IMR-90 (cell line): ENCODE results near the gene PARVB. TPM values are rescaled to one million over a fixed set of nuclear protein-coding genes. Genes with fewer than 3 reads are reported as not detected.

Experiments used
- ATAC-seq: fragments of 200-7000 bp; cut with Tn5 transposase; 2 replicates; pipeline ENCODE4 v1.9.1; 2020; ENCODE audit warnings: low read depth, mild to moderate bottlenecking, moderate library complexity
- BruUV-seq: library from RNA; stranded (reverse); fragments of 400-500 nt; replicated peaks from 2 replicates; lab custom pipeline; 2021; lab: Mats Ljungman, UMichigan
- CTCF ChIA-PET: fragments of 300-600 bp; formaldehyde crosslinking; extraction: SDS; loops from one replicate; lab custom pipeline; 2021; ENCODE audit warnings: antibody characterized with exemption; lab: Yijun Ruan, JAX
- POLR2A ChIA-PET: fragments of 300-600 bp; sonication (Branson Sonifier 250); formaldehyde crosslinking; loops from one replicate; lab custom pipeline; 2022; ENCODE audit warnings: antibody characterized with exemption; ENCODE audit not compliant: unreplicated experiment; lab: Charles Lee
- DNase-seq: peaks from one replicate; pipeline ENCODE4 v3.0.0; 2013
- H2AFZ ChIP-seq: replicated peaks from 2 replicates; pipeline ENCODE3; 2013; ENCODE audit warnings: low read length, mild to moderate bottlenecking; ENCODE audit not compliant: poor library complexity
- H2AK5ac ChIP-seq: 2 replicates; pipeline ENCODE4 v1.6.1; 2013; ENCODE audit warnings: low read depth, low read length, inconsistent platforms
- H2AK9ac ChIP-seq: replicated peaks from 2 replicates; pipeline ENCODE3; 2013; ENCODE audit warnings: mild to moderate bottlenecking, low read depth, low read length, moderate library complexity; ENCODE audit not compliant: poor library complexity
- H2BK120ac ChIP-seq: 2 replicates; pipeline ENCODE4 v1.6.1; 2013; ENCODE audit warnings: low read depth, low read length, inconsistent platforms
- H2BK15ac ChIP-seq: 3 replicates; pipeline ENCODE4 v1.6.1; 2013; ENCODE audit warnings: low read depth, low read length, inconsistent platforms
- H2BK20ac ChIP-seq: 2 replicates; pipeline ENCODE4 v1.6.1; 2013; ENCODE audit warnings: low read depth, mild to moderate bottlenecking, inconsistent platforms, low read length, moderate library complexity
- H2BK5ac ChIP-seq: 2 replicates; pipeline ENCODE4 v1.6.1; 2013; ENCODE audit warnings: mild to moderate bottlenecking, low read depth, low read length, inconsistent platforms; ENCODE audit not compliant: poor library complexity, severe bottlenecking
- H3K14ac ChIP-seq: replicated peaks from 2 replicates; pipeline ENCODE4 v1.6.1; 2013; ENCODE audit warnings: low read depth, low read length, inconsistent platforms
- H3K18ac ChIP-seq: 2 replicates; pipeline ENCODE4 v1.6.1; 2013; ENCODE audit warnings: low read depth, low read length, control low read depth
- H3K23ac ChIP-seq: 2 replicates; pipeline ENCODE4 v1.6.1; 2013; ENCODE audit warnings: low read depth, low read length, inconsistent platforms
- H3K27ac ChIP-seq: 2 replicates; pipeline ENCODE4 v1.5.1; 2013; ENCODE audit warnings: mild to moderate bottlenecking, control low read depth, low read length; ENCODE audit not compliant: insufficient read depth
- H3K27me3 ChIP-seq: 2 replicates; pipeline ENCODE4 v1.6.1; 2013; ENCODE audit warnings: low read length; ENCODE audit not compliant: control insufficient read depth, insufficient read depth
- H3K36me3 ChIP-seq: 2 replicates; pipeline ENCODE4 v1.6.1; 2013; ENCODE audit warnings: low read length, mixed read lengths; ENCODE audit not compliant: control insufficient read depth, insufficient read depth
- H3K4ac ChIP-seq: 2 replicates; pipeline ENCODE4 v1.6.1; 2013; ENCODE audit warnings: low read depth, low read length, inconsistent platforms
- H3K4me1 ChIP-seq: 2 replicates; pipeline ENCODE4 v1.6.1; 2013; ENCODE audit warnings: low read length, mixed read lengths; ENCODE audit not compliant: control insufficient read depth, insufficient read depth
- H3K4me2 ChIP-seq: 2 replicates; pipeline ENCODE4 v1.6.1; 2013; ENCODE audit warnings: low read depth, mild to moderate bottlenecking, control low read depth, low read length, moderate library complexity
- H3K4me3 ChIP-seq: 2 replicates; pipeline ENCODE4 v1.5.1; 2013; ENCODE audit warnings: low read depth, mild to moderate bottlenecking, control low read depth, low read length, moderate library complexity; ENCODE audit not compliant: insufficient read depth
- H3K56ac ChIP-seq: 2 replicates; pipeline ENCODE4 v1.6.1; 2013; ENCODE audit warnings: low read length, inconsistent platforms; ENCODE audit not compliant: insufficient read depth; ENCODE audit errors: extremely low read depth
- H3K79me1 ChIP-seq, 2 experiments: 2 replicates each; pipeline ENCODE4 v1.6.1; 2013; ENCODE audit warnings: low read length in 2 of 2, inconsistent platforms in 1 of 2, low read depth in 1 of 2
- H3K9ac ChIP-seq: 2 replicates; pipeline ENCODE4 v1.6.1; 2013; ENCODE audit warnings: low read depth, low read length, control low read depth
- H3K9me1 ChIP-seq: 2 replicates; pipeline ENCODE4 v1.6.1; 2013; ENCODE audit warnings: low read length, inconsistent platforms; ENCODE audit not compliant: insufficient read depth
- H3K9me3 ChIP-seq: 2 replicates; pipeline ENCODE4 v1.6.1; 2013; ENCODE audit warnings: low read length; ENCODE audit not compliant: control insufficient read depth, insufficient read depth
- H4K20me1 ChIP-seq: 2 replicates; pipeline ENCODE4 v1.6.1; 2013; ENCODE audit warnings: low read length, inconsistent platforms; ENCODE audit not compliant: insufficient read depth
- H4K5ac ChIP-seq: 2 replicates; pipeline ENCODE4 v1.6.1; 2013; ENCODE audit warnings: mild to moderate bottlenecking, low read depth, low read length, control low read depth
- H4K8ac ChIP-seq, 2 experiments: 2 replicates each; pipeline ENCODE4 v1.6.1; 2013; ENCODE audit warnings: low read depth in 2 of 2, low read length in 2 of 2, control low read depth in 1 of 2, inconsistent platforms in 1 of 2
- H4K91ac ChIP-seq: 2 replicates; pipeline ENCODE4 v1.6.1; 2013; ENCODE audit warnings: low read depth, low read length, inconsistent platforms; ENCODE audit not compliant: insufficient read depth
- BHLHE40 ChIP-seq: fragments of 150-350 bp; IDR thresholded peaks from 2 replicates; pipeline ENCODE4 v1.6.1; 2016; ENCODE audit warnings: mild to moderate bottlenecking, low read depth, low read length
- CHD1 ChIP-seq: IDR thresholded peaks from 2 replicates; pipeline ENCODE4 v1.6.1; 2012; ENCODE audit warnings: low read depth, low read length, improper control_type of control experiment
- POLR2A ChIP-seq: IDR thresholded peaks from 2 replicates; pipeline ENCODE4 v1.6.1; 2012; ENCODE audit warnings: mild to moderate bottlenecking, low read depth, low read length
- SMC3 ChIP-seq: fragments of 150-350 bp; IDR thresholded peaks from 2 replicates; pipeline ENCODE4 v1.6.1; 2016; ENCODE audit warnings: low read depth, mild to moderate bottlenecking, antibody characterized with exemption, low read length, moderate library complexity
- WGBS, 2 experiments: methylation state at CpG; one replicate each; pipeline versions ENCODE4 v1.1.5 to v1.1.7; 2013; ENCODE audit warnings: missing lambda C conversion rate in 2 of 2; ENCODE audit not compliant: insufficient read length in 1 of 2; ENCODE audit errors: extremely low coverage in 2 of 2; 5-methylcytosine and 5-hydroxymethylcytosine counted together
- dilution Hi-C: fragments of 300-500 bp; cut with HindIII; formaldehyde crosslinking; loops from one replicate; pipeline ENCODE4 v1.14.3; 2018; ENCODE audit warnings: low sequenced_read_pairs; ENCODE audit not compliant: unreplicated experiment
- in situ Hi-C: fragments of 300-500 bp; cut with MboI; formaldehyde crosslinking; loops from 3 replicates; pipeline ENCODE4 v1.14.3; 2019; ENCODE audit warnings: low sequenced_read_pairs, inconsistent platforms, mixed read lengths
- intact Hi-C: fragments of 100-400 bp; cut with micrococcal nuclease; formaldehyde crosslinking; loops from 2 replicates; pipeline ENCODE4 v1.10.0; 2022
- polyA plus RNA-seq, 3 experiments: library from polyadenylated mRNA; depleted of rRNA; stranded (reverse); fragments of >200 nt; gene quantifications; 2 replicates each; pipeline ENCODE4 v1.2.3, GENCODE V29; 2012; ENCODE audit warnings: low replicate concordance in 1 of 3
- total RNA-seq: library from RNA; depleted of rRNA; stranded (reverse); fragments of >200 nt; gene quantifications from 2 replicates; pipeline ENCODE4 v1.2.3, GENCODE V29; 2012

The PARVB gene
- total and polyA plus RNA-seq, 2 of the 4 experiments (the other 2 are of a cell fraction): 44.3 to 53.9 TPM

DNA sequence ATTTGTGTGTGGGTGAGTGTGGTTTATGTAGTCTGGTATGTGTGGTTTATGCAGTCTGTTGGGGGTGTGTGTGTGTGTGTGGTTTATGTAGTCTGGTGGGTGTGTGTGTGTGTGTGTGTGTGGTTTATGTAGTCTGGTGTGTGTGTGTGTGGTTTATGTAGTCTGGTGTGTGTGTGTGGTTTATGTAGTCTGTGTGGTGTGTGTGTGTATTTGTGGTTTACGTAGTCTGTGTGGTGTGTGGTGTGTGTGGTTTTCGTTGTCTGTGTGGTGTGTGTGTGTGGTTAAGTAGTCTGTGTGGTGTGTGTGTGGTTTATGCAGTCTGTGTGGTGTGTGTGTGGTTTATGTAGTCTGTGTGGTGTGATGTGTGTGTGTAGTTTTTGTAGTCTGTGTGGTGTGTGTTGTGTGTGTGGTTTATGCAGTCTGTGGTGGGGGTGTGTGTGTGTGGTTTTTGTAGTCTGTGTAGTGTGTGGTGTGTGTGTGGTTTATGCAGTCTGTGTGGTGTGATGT lies 130.4 kb downstream of the PARVB start:
- no TSS peak for BruUV-seq
- no peak overlapping the region for H3K4me2 ChIP-seq
- peak overlapping the region; percentile 48 for H3K23ac ChIP-seq
- peak overlapping the region; percentile 12; the same call in 1 of the 2 replicates for H3K14ac ChIP-seq
- no peak overlapping the region for H3K4me3 ChIP-seq
- no peak overlapping the region for H3K27ac ChIP-seq
- dilution Hi-C loops: no loop called here
- H2AK5ac ChIP-seq: peak overlapping the region; percentile 67; the same call in 1 of the 2 replicates
- H3K56ac ChIP-seq: no peak overlapping the region
- H3K9ac ChIP-seq: no peak overlapping the region
- in situ Hi-C loops: no loop called here
- H3K4ac ChIP-seq: peak overlapping the region; percentile 9; the same call in 1 of the 2 replicates
- H3K18ac ChIP-seq: peak overlapping the region; percentile 73; the same call in 1 of the 2 replicates
- H3K9me1 ChIP-seq: peaks cover 10% of the 10 kb centered on the region
- peaks cover 10% of the 10 kb centered on the region for H3K4me1 ChIP-seq
- intact Hi-C loops: no loop called here
- H3K27me3 ChIP-seq: no peaks in the 10 kb centered on the region
- H4K20me1 ChIP-seq: no peaks in the 10 kb centered on the region
- H4K91ac ChIP-seq: no peak overlapping the region
- H4K8ac ChIP-seq: peak overlapping the region in 1 of 2 experiments; percentile 35; a peak in 2 of 4 replicates
- no peak overlapping the region for H2BK15ac ChIP-seq
- no peak overlapping the region for H4K5ac ChIP-seq
- H2BK5ac ChIP-seq: peak overlapping the region; percentile 89
- no peak overlapping the region for H2BK20ac ChIP-seq
- ATAC-seq: no peak; the same call in 1 of the 2 replicates
- H2AK9ac ChIP-seq: no peak overlapping the region
- POLR2A ChIA-PET: no interaction called here
- no peak for TF ChIP-seq BHLHE40
- TF ChIP-seq SMC3: no peak
- no peak for TF ChIP-seq POLR2A
- TF ChIP-seq CHD1: no peak
- CTCF ChIA-PET: no interaction called here
- H3K79me1 ChIP-seq: no peaks in the 10 kb centered on the region; a peak in 1 of 4 replicates
- H3K36me3 ChIP-seq: no peaks in the 10 kb centered on the region; the same call in 1 of the 2 replicates
- peak; percentile 66 for DNase-seq
- 71% methylated on average over 2 of the region's 2 CpGs; no CpG with 5 or more reads in 1 of the 2 experiments for WGBS, 2 experiments
- no peak overlapping the region for H2AFZ ChIP-seq
- H2BK120ac ChIP-seq: no peak overlapping the region
- no peaks in the 10 kb centered on the region for H3K9me3 ChIP-seq
